ENCODE data around the gene FASTKD3. TPM values are rescaled to one million over a fixed set of nuclear protein-coding genes. Genes with fewer than 3 reads are reported as not detected.

FASTKD3 gene
- total and polyA plus RNA-seq, 11 donors = 4.3 to 11.5 (median 6.1) TPM

- 96 to 98% (median 98%) methylated on average over 2 of the region's 2 CpGs for WGBS, 4 donors
- intact Hi-C loops (cut with DNase I) = no loop called here
- no peak overlapping the region for H3K4me3 ChIP-seq
- DNase-seq (no peak), ATAC-seq (no peak)
- peaks cover 0 to 46% (median 15%) of the 10 kb centered on the region in 12 donors for H3K4me1 ChIP-seq
- no peaks in the 10 kb centered on the region for H3K27me3 ChIP-seq
- peaks cover 0 to 74% (median 61%) of the 10 kb centered on the region in 9 donors for H3K36me3 ChIP-seq
- H3K27ac ChIP-seq = no peak overlapping the region
- TF ChIP-seq CTCF (IDR thresholded peaks at IDR 0.05) = no peak
- TF ChIP-seq POLR2A (IDR thresholded peaks at IDR 0.05) = no peak
- no peaks in the 10 kb centered on the region for H3K9me3 ChIP-seq
Measured at GRCh38 chr5:7874639-7875038, 5.8 kb upstream of the FASTKD3 start.

- WGBS, 4 donors = 70 to 83% (median 78%) methylated on average over 9 of the region's 9 CpGs
- DNase-seq = no peak
- ATAC-seq = no peak
- TF ChIP-seq POLR2A (IDR thresholded peaks at IDR 0.05) (no peak), CTCF (IDR thresholded peaks at IDR 0.05) (no peak)
- Histone ChIP-seq H3K27me3 (no peaks in the 10 kb centered on the region), H3K36me3 (peaks cover 0 to 59% (median 47%) of the 10 kb centered on the region in 9 donors), H3K4me1 (peaks cover 0 to 39% (median 16%) of the 10 kb centered on the region in 12 donors), H3K9me3 (no peaks in the 10 kb centered on the region), H3K27ac (peak overlapping the region in 1 of 12 donors; percentile 3), H3K4me3 (no peak overlapping the region)
- intact Hi-C loops (cut with DNase I) = no loop called here
Measured at GRCh38 chr5:7873216-7873615, 4.4 kb upstream of the FASTKD3 start.

GRCh38 chr5:7872517-7873130, 3.8 kb upstream of the FASTKD3 start:
- H3K4me1 ChIP-seq = peaks cover 0 to 39% (median 20%) of the 10 kb centered on the region in 12 donors
- intact Hi-C loops (cut with DNase I) = no loop called here
- no peak for TF ChIP-seq CTCF (IDR thresholded peaks at IDR 0.05)
- TF ChIP-seq POLR2A (IDR thresholded peaks at IDR 0.05) = no peak
- H3K27ac ChIP-seq = peak overlapping the region in 1 of 12 donors; percentile 3
- DNase-seq (no peak), ATAC-seq (no peak)
- H3K9me3 ChIP-seq = no peaks in the 10 kb centered on the region
- no peak overlapping the region for H3K4me3 ChIP-seq
- no peaks in the 10 kb centered on the region for H3K27me3 ChIP-seq
- 71 to 76% (median 73%) methylated on average over 4 of the region's 4 CpGs for WGBS, 4 donors
- peaks cover 0 to 53% (median 41%) of the 10 kb centered on the region in 9 donors for H3K36me3 ChIP-seq

GRCh38 chr5:7871653-7872052, 2.8 kb upstream of the FASTKD3 start:
- WGBS, 4 donors = 67 to 72% (median 70%) methylated on average over 2 of the region's 2 CpGs
- intact Hi-C loops (cut with DNase I) = no loop called here
- H3K4me3 ChIP-seq = no peak overlapping the region
- no peaks in the 10 kb centered on the region for H3K27me3 ChIP-seq
- TF ChIP-seq POLR2A (IDR thresholded peaks at IDR 0.05) (no peak), CTCF (IDR thresholded peaks at IDR 0.05) (no peak)
- no peak overlapping the region for H3K27ac ChIP-seq
- H3K4me1 ChIP-seq = peaks cover 0 to 43% (median 25%) of the 10 kb centered on the region in 12 donors
- no peak for DNase-seq
- no peaks in the 10 kb centered on the region for H3K9me3 ChIP-seq
- H3K36me3 ChIP-seq = peaks cover 0 to 45% (median 31%) of the 10 kb centered on the region in 9 donors
- no peak for ATAC-seq
